HG02798 (cell line): ENCODE data around the gene MEF2D.

Experiments used
- ATAC-seq: cut with Tn5 transposase; IDR thresholded peaks from one replicate; pipeline ENCODE4 v1.9.1; 2021; ENCODE audit warnings: mild to moderate bottlenecking; ENCODE audit not compliant: unreplicated experiment, poor library complexity

The MEF2D gene

GRCh38 chr1:156525071-156525501 is 24.5 kb upstream of the MEF2D start:
- peak; percentile 30 for ATAC-seq

DNA sequence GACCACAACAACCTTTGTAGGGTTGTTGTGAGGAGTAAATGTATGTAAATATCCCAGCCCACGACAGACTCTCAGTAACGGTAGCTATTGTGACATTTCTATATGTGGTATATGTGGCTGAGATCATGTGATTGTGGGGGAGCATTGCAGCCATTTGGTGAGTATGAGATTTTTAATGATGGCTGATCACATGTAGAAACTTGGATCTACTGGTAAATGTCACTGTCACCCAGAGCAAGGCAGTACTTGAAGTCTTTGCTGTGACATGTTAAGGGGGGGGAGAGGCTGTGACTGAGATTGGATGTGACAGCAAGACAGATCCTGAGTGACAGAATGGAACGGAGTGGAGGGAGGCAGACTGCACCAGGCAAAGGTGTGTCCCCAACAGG is 23.9 kb upstream of the MEF2D start:
- peak; percentile 51 for ATAC-seq

DNA sequence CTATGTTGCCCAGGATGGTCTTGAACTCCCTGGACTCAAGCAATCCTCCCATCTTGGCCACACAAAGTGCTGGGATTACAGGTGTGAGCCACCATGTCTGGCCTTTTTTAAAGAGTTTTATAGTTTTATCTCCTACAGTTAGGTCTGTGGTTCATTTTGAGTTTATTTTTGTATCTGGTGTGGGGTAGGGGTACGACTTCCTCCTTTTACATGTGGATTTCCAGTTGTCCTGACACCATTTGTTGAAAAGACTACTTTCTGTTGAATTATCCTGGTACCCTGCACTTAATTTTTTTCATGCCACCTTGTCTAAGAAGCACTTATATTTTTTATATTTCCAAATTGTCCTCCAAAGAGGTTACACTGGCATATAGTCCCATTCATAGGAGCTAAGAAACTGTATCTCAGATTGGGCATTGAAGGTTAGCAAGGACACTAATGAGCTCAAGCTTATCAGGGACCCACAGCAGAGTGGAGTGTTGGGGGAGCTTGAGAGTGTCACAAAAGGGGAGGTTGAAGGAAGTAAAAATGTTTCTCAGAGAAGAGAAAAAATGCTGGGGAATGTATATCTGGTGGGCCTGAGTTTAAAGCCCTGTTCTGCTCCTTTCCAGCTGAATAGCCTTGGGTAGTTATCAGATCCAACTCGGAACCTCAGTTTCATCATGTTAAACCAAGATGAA is 23.4 kb upstream of the MEF2D start:
- ATAC-seq, result no peak

DNA sequence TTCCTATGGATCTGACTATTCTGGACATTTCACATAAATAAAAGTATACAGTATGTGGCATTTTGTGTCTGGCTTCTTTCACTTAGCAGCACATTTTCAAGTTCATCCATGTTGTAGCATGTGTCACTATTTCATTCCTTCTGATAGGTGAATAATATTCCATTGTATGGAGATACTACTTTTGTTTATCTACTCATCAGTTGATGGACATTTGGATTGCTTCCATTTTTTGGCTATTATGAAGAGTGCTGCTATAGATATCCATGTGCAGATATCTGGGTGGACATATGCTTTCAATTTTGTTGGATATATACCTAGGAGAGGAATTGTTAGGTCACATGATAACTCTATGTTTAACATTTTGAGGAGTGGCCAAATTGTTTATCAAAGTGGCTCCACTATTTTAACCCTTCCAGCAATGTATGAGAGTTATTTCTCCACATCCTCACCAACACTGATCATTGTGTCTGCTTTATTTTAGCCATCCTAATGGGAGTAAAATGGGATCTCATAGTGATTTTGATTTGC is 21.9 kb upstream of the MEF2D start:
- ATAC-seq, result no peak

- no peak for ATAC-seq
These were observed 17.2 kb upstream of the MEF2D start for GRCh38 chr1:156517748-156518147.

DNA sequence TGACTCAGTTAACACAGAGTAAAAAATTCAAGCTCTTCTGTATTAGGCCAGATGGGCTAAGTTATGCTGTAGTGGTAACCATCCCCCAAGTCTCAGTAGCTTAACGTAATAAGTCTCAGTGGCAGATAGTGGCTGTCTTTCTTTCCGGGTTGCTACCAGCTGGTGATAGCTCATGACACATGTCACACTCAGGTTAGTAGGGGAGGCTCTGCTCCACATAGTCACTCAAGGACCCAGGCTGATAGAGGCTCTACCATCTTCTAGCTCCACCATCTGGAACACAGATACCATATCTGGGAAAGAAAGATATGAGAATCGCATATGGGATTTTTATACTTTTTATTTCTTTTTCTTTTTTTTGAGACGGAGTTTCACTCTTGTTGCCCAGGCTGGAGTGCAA is 16.2 kb upstream of the MEF2D start:
- ATAC-seq, result no peak

DNA sequence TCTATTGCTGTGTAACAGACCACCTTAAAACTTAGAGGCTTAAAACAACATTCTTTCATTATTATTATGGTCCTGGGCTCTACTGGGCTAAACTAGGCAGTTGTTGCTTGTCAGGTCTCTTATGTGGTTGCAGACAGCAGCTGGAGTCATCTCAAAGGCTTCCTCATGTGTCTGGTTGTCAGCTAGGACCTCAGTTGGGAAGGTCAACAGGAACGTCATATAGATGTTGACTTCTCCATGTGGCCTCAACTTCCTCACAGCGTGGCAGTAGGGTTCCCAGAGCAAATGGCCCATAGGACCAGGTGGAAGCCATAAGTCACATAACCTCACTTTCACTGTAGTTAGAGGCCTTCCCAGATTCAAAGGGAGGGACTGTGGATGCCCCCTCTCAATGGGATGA is 15.4 kb upstream of the MEF2D start:
- no peak for ATAC-seq

GRCh38 chr1:156513185-156513584 is 12.6 kb upstream of the MEF2D start:
- ATAC-seq, result no peak

DNA sequence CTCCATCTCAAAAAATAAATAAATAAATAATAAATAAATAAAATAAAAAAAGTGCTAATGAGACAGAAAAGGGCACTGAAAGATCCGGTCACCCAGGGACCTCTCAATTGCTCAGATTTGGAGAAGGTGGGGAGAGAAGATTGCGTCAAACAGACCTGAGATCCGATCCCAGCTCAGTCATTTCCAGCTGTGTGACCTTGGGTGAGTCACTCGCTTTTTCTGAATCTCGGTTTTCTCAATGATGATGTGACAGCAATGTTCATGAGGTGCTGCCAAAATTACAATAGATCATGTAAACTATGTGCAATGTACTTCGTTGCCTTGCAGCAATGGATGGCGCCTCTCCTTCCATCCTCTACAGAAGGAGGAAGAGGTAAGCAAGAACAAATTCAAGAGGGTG is 11.1 kb upstream of the MEF2D start:
- ATAC-seq, result no peak

DNA sequence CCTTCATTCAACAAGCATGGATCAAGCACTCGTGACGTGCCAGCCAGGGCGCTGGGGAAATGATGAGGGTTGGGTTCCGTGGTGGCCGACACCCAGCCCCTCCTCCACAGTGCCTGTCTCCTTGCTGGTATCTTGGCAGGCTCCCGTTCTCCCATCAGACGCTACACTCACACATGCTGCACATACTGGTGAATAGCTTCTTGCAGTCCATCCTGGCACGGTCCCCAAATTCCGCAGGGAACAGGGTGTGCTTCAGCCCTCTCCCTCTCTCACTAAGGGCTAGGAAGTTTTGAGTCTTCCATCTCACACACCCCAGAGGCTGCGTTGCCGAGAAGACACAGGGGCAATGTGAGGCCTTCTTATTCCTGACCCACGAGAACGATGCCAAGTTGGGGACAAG is 10.1 kb upstream of the MEF2D start:
- ATAC-seq, result no peak

DNA sequence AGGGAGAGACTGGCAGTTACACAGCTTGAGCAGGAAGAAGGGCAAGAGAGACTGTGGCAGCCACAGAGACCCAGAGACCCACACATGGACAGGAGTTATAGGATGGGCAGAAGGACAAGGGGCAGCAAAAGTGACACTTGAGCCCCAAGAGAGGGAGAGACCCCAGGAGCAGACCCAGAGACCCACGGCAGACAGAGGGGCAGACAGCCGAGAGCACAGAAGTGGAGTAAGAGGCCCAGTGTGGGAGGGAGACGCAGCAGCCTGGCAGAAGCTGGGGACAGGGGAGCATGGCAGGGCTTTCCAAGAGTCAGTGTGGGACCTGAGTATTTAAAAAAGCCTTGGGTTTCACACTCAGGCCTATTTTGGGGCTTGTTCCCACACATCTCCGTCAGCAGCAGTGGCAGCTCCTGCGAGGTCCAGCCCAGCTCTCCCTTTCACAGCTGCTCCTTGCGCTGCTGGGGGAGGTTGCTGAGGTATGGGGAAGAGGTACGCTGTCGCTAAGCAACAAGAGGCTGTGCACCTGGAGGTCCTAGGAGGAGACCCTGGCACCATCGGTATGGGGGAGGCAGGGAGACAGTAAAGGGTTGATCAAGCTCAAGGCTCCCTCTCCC is 9.0 kb upstream of the MEF2D start:
- ATAC-seq, result no peak

- ATAC-seq, result no peak
These were observed 8.3 kb upstream of the MEF2D start for GRCh38 chr1:156508955-156509234.

- ATAC-seq, result no peak
These were observed 7.8 kb upstream of the MEF2D start for GRCh38 chr1:156508205-156508954.

- ATAC-seq, result no peak
These were observed 5.9 kb upstream of the MEF2D start for GRCh38 chr1:156506450-156506849.

GRCh38 chr1:156505679-156506298 is 5.2 kb upstream of the MEF2D start:
- ATAC-seq, result no peak

DNA sequence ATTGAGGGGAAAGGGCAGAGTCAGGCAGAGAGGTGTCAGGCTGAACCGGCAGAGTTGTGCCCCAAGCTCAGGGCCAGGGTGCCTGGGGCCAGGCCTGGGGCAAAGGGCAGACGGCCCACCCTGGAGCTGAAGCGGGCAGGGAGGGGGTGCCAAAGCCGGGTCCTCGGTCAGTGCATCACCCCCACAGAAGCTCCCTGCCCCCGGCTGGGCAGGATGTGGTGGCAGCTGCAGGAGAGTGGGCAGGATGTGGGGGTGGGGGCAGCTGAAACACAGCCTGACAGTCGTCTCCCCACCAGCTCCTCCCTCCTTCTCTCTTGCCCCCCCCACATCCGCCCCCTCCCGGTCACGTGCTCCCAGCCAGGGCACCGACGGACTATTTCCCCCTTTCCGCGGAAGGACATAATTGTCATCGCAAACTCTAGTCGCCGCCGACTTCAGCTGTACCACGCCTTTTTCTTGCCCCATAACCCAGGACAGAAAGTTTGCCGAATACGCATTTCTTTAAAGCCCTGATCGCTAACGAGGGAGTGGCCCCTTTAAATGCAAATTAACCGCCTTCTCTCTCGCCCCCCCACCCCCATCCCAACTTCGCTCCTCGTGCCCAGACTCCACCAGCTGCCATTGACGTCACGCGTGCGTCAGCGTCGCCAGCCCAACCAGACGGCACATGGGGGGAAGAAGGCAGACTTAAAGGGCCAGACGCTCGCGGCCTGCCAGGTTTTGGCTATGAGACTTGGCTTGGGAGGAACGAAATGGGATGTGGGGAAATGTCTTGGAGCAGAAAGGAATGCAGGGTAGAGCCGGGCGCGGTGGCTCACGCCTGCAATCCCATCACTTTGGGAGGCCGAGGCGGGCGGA is 4.5 kb upstream of the MEF2D start:
- ATAC-seq, result peak; percentile 35

DNA sequence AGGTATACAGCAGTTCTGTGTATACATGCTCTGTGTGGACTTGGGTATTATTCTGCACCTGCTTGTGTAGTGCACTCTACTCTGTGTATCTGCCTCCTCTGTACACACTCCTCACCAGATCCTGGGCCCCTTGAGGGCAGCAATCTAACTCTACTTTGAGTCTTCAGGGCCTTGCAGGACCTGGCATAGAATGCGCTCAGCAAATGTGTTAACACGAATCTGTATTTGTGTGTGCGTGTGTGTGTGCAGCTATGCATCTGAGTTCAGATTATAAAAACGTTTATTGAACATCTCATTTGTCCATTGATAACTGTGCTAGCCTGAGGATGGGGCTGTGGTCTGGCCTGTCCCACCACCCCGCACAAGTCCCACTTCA is 3.9 kb upstream of the MEF2D start:
- ATAC-seq, result no peak

- no peak for ATAC-seq
These were observed 3.3 kb upstream of the MEF2D start for GRCh38 chr1:156503698-156504437.

DNA sequence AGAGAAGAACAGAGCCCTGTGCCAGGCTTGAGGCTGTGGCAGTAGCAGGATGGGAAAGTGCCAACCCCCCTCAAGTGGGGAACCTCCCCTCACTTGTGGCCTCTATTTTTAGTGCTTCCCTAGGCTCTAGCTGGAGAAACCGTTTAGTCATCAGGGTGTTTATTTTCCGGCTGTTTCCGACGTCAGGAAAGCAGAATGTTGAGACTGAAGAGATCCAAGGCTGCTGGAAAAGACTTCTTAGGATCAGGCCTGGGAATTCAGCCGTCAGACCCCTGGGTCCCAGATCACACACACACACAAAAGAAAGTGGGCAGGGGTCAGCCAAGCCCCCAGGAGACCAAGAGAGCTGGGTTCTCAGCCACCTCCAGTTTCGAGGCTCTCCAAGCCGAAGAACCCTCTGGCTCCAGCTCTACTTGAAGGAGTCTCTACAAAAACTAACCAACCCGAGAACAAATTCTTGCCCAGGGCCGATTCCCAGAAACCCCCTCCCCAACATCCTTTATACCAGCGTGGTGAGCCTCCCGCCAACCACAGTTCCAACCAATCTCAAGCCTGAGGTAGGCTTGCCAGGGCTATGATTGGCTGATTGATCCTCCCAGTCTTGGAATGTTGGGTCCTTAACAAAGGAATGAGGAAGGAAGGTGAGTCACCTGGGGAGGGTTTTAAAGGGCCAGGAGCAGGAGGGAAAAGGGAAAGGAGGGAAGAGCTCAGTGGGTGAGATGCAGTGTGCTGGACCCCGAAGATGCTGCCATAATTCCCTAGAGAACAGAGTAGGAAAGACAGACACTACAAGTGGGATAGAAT is 2.5 kb upstream of the MEF2D start:
- ATAC-seq, result no peak
